HepG2 (cell line): ENCODE data around the gene CCL27. TPM values are rescaled to one million over a fixed set of nuclear protein-coding genes. Genes with fewer than 3 reads are reported as not detected.

ENCODE experiments used
- ATAC-seq: fragments of 200-7000 bp; cut with Tn5 transposase; 3 replicates; pipeline ENCODE4 v1.9.1; 2020; ENCODE audit warnings: mild to moderate bottlenecking, moderate library complexity
- BruUV-seq: library from RNA; stranded (reverse); fragments of 400-500 nt; replicated peaks from 2 replicates; lab custom pipeline; 2021; lab: Mats Ljungman, UMichigan
- CTCF ChIA-PET: fragments of 300-600 bp; formaldehyde crosslinking; extraction: SDS; loops from one replicate; lab custom pipeline; 2021; ENCODE audit warnings: low total read pairs, inconsistent platforms, low intra/inter-chr PET ratio; lab: Yijun Ruan, JAX
- POLR2A ChIA-PET: fragments of 350-600 bp; sonication (Branson Sonifier 250); formaldehyde crosslinking; loops from one replicate; lab custom pipeline; 2020; ENCODE audit warnings: antibody characterized with exemption, inconsistent platforms; lab: Yijun Ruan, JAX
- DNase-seq: peaks from one replicate; pipeline ENCODE4 v3.0.0-alpha.2; 2015; ENCODE audit warnings: low spot score
- FAIRE-seq: peaks from 3 replicates; lab custom pipeline; 2011; peaks lifted over from hg19 to GRCh38; lab: Jason Lieb, UNC
- H2AFZ ChIP-seq: one replicate; pipeline ENCODE4 v1.6.1; 2011; ENCODE audit warnings: low read length, inconsistent platforms
- H3K27ac ChIP-seq: fragments of 300-600 bp; 3 replicates; pipeline ENCODE4 v1.8.0; 2011; ENCODE audit warnings: mixed run types, mild to moderate bottlenecking, mixed read lengths, low read length, inconsistent platforms; ENCODE audit not compliant: insufficient read depth; ENCODE audit errors: extremely low read length
- H3K27me3 ChIP-seq, 2 experiments: fragments of 200-600 bp in 1 of 2; 2 replicates in 1 of 2; 3 replicates in 1 of 2; pipeline versions ENCODE4 v1.6.0 to v1.8.0; 2011; ENCODE audit warnings: low read length in 2 of 2, mild to moderate bottlenecking in 2 of 2, moderate library complexity in 2 of 2, inconsistent platforms in 1 of 2; ENCODE audit not compliant: insufficient read depth in 2 of 2, control insufficient read depth in 1 of 2
- H3K36me3 ChIP-seq, 2 experiments: fragments of 200-600 bp in 1 of 2; replicated peaks in 1 of 2; 2 replicates in 1 of 2; 3 replicates in 1 of 2; pipeline versions ENCODE4 v1.5.1 to v1.8.0; 2011; ENCODE audit warnings: low read length in 2 of 2, inconsistent platforms in 1 of 2; ENCODE audit not compliant: insufficient read depth in 2 of 2, control insufficient read depth in 1 of 2
- H3K4me1 ChIP-seq: 2 replicates; pipeline ENCODE4 v1.5.1; 2012; ENCODE audit warnings: low read length, inconsistent platforms; ENCODE audit not compliant: insufficient read depth
- H3K4me2 ChIP-seq: 2 replicates; pipeline ENCODE4 v1.6.0; 2011; ENCODE audit warnings: low read depth, low read length, inconsistent platforms
- H3K4me3 ChIP-seq, 3 experiments: fragments of 200-600 bp in 1 of 3; sonication (generic), shearing (Covaris generic) in 1 of 3; replicated peaks in 1 of 3; 2 replicates each; pipeline ENCODE4 v1.5.1; 2011 to 2016; ENCODE audit warnings: low read length in 3 of 3, inconsistent platforms in 2 of 3, low read depth in 2 of 3, mild to moderate bottlenecking in 2 of 3, control low read depth in 1 of 3, mixed read lengths in 1 of 3; ENCODE audit not compliant: insufficient read depth in 1 of 3
- H3K79me2 ChIP-seq: one replicate; pipeline ENCODE4 v1.6.1; 2011; ENCODE audit warnings: low read length, inconsistent platforms; ENCODE audit not compliant: insufficient read depth
- H3K9ac ChIP-seq: 2 replicates; pipeline ENCODE4 v1.6.0; 2011; ENCODE audit warnings: mild to moderate bottlenecking, low read depth, low read length, inconsistent platforms; ENCODE audit not compliant: insufficient read depth
- H3K9me3 ChIP-seq: 2 replicates; pipeline ENCODE4 v1.5.1; 2012; ENCODE audit warnings: mild to moderate bottlenecking, low read length
- H4K20me1 ChIP-seq: 2 replicates; pipeline ENCODE4 v1.6.0; 2011; ENCODE audit warnings: inconsistent platforms, mild to moderate bottlenecking, low read length, moderate library complexity; ENCODE audit not compliant: insufficient read depth
- CTCF ChIP-seq: sonication (generic); formaldehyde crosslinking; IDR thresholded peaks from 2 replicates; pipeline ENCODE4 v1.5.0; 2020; ENCODE audit warnings: mild to moderate bottlenecking, missing genetic modification reagents, moderate library complexity
- FIP1L1 ChIP-seq: fragments of 200-400 bp; formaldehyde crosslinking; IDR thresholded peaks from 2 replicates; pipeline ENCODE4 v1.6.1; 2018; ENCODE audit warnings: low read depth, mild to moderate bottlenecking, low read length, moderate library complexity, borderline replicate concordance; ENCODE audit not compliant: insufficient read depth
- FOSL2 ChIP-seq: sonication (generic); formaldehyde crosslinking; IDR thresholded peaks from 2 replicates; pipeline ENCODE4 v1.4.0; 2020; ENCODE audit warnings: missing genetic modification reagents
- GATAD2A ChIP-seq: IDR thresholded peaks from 2 replicates; pipeline ENCODE4 v1.6.1; 2016
- GPBP1L1 ChIP-seq: sonication (generic); formaldehyde crosslinking; IDR thresholded peaks from 2 replicates; pipeline ENCODE4 v1.5.0; 2020; ENCODE audit warnings: mild to moderate bottlenecking, missing genetic modification reagents
- HCFC1 ChIP-seq: fragments of 150-350 bp; IDR thresholded peaks from 2 replicates; pipeline ENCODE4 v1.6.1; 2014; ENCODE audit warnings: low read depth, low read length
- MYPOP ChIP-seq: sonication (generic); formaldehyde crosslinking; IDR thresholded peaks from 2 replicates; pipeline ENCODE4 v1.8.1; 2023; ENCODE audit warnings: mild to moderate bottlenecking, moderate library complexity, missing genetic modification reagents
- PLSCR1 ChIP-seq: sonication (generic); formaldehyde crosslinking; IDR thresholded peaks from 2 replicates; pipeline ENCODE4 v1.5.0; 2020; ENCODE audit warnings: missing genetic modification reagents, mild to moderate bottlenecking, borderline replicate concordance
- RFXANK ChIP-seq: IDR thresholded peaks from 2 replicates; pipeline ENCODE4 v1.6.1; 2016
- ZNF337 ChIP-seq: sonication (generic); formaldehyde crosslinking; IDR thresholded peaks from 2 replicates; pipeline ENCODE4 v1.5.1; 2020; ENCODE audit warnings: missing genetic modification reagents, low read depth, mild to moderate bottlenecking, borderline replicate concordance
- ZNF672 ChIP-seq: sonication (generic); formaldehyde crosslinking; IDR thresholded peaks from 2 replicates; pipeline ENCODE4 v1.8.1; 2022; ENCODE audit warnings: missing genetic modification reagents
- ZNF761 ChIP-seq: sonication (generic); formaldehyde crosslinking; conservative IDR thresholded peaks from 2 replicates; pipeline ENCODE4 v1.4.0; 2020; ENCODE audit warnings: mild to moderate bottlenecking, missing genetic modification reagents
- ZNF816 ChIP-seq: sonication (generic); formaldehyde crosslinking; IDR thresholded peaks from 2 replicates; pipeline ENCODE4 v1.8.0; 2022; ENCODE audit warnings: missing genetic modification reagents, mild to moderate bottlenecking, borderline replicate concordance
- WGBS: methylation state at CpG from one replicate; pipeline ENCODE4 v1.1.6; 2017; ENCODE audit warnings: low lambda C conversion rate; 5-methylcytosine and 5-hydroxymethylcytosine counted together
- in situ Hi-C: cut with HindIII; loops from 2 replicates; pipeline ENCODE4 v1.10.0; 2017; ENCODE audit warnings: low pct_unique_long_range_greater_than_20kb; ENCODE audit not compliant: extremely low pct_ligation_motif_present
- intact Hi-C: fragments of 100-400 bp; cut with micrococcal nuclease; formaldehyde crosslinking; loops from one replicate; pipeline ENCODE4 v1.10.0; 2022; ENCODE audit not compliant: unreplicated experiment
- polyA plus RNA-seq, 8 experiments: library from polyadenylated mRNA; depleted of rRNA in 3 of 8; stranded (reverse) in 7 of 8; unstranded in 1 of 8; fragments of >200 nt; fragmentation: Illumina TruSeq in 4 of 8; extraction: Trizol in 4 of 8; gene quantifications; 2 replicates each; pipeline versions ENCODE4 v1.2.1 to v1.2.3, GENCODE V29; 2011 to 2016; ENCODE audit warnings: low read depth in 4 of 8, missing spikeins in 1 of 8, mixed read lengths in 1 of 8; ENCODE audit not compliant: insufficient read depth in 1 of 8
- total RNA-seq, 5 experiments: library from RNA; depleted of rRNA; stranded (reverse); fragments of >200 nt; fragmentation: Illumina TruSeq; extraction: Trizol; gene quantifications; 2 replicates each; pipeline ENCODE4 v1.2.3, GENCODE V29; 2016; ENCODE audit warnings: low read depth in 1 of 5

Gene CCL27
- total and polyA plus RNA-seq, 2 of the 13 experiments (the other 11 are each of a cell fraction or from before 2014, with no cell fraction given) = not detected

- TF ChIP-seq MYPOP (CRISPR knock-in tag) = no peak
- TF ChIP-seq GPBP1L1 (CRISPR knock-in tag) = no peak
- TF ChIP-seq RFXANK (CRISPR knock-in tag) = no peak
- TF ChIP-seq HCFC1 = no peak
- TF ChIP-seq ZNF337 (CRISPR knock-in tag) = no peak
Measured at GRCh38 chr9:34686231-34686630, 23.8 kb upstream of the CCL27 start (continued).

GRCh38 chr9:34685591-34685990 is 23.1 kb upstream of the CCL27 start:
- no peaks in the 10 kb centered on the region for H3K9me3 ChIP-seq
- no peak for FAIRE-seq
- BruUV-seq = no TSS peak
- no peak overlapping the region for H2AFZ ChIP-seq
- H3K79me2 ChIP-seq = no peaks in the 10 kb centered on the region
- no peak for ATAC-seq
- H3K27me3 ChIP-seq = no peaks in the 10 kb centered on the region
- 59% methylated on average over 3 of the region's 4 CpGs for WGBS
- no peak overlapping the region for H3K4me2 ChIP-seq
- in situ Hi-C loops = no loop called here
- no peaks in the 10 kb centered on the region for H4K20me1 ChIP-seq
- H3K36me3 ChIP-seq = no peaks in the 10 kb centered on the region
- POLR2A ChIA-PET = no interaction called here
- H3K4me3 ChIP-seq = no peak overlapping the region
- intact Hi-C loops = no loop called here
- no peak overlapping the region for H3K9ac ChIP-seq
- CTCF ChIA-PET = no interaction called here
- peaks cover 50% of the 10 kb centered on the region for H3K4me1 ChIP-seq
- TF ChIP-seq CTCF (CRISPR knock-in tag) (no peak), GATAD2A (CRISPR knock-in tag) (no peak), ZNF816 (CRISPR knock-in tag) (no peak), ZNF761 (CRISPR knock-in tag) (no peak), FOSL2 (CRISPR knock-in tag) (no peak), ZNF672 (no peak), FIP1L1 (no peak), PLSCR1 (CRISPR knock-in tag) (no peak)
- H3K27ac ChIP-seq = no peak overlapping the region
- no peak for DNase-seq
